ENCODE results near the gene RUFY3.

RUFY3 gene

DNA sequence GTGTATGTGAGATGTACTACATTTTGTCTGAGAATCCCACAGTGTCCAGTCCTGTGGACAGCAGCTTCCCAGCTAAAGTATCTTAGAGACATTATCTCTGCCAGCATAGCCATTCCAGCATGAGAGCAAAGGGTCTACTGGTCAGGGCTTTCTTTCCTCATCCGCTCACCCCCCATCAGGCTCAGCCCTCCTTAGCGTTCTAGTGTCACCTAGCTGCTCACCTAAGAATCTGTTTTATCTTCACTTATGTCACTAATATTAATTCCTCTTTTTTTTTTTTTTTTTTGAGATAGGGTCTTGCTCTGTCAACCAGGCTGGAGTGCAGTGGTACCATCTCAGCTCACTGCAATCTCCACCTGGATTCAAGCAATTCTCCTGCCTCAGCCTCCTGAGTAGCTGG lies 15.6 kb downstream of the RUFY3 start:
- FAIRE-seq, result no peak
- TF ChIP-seq, protein P1, sequence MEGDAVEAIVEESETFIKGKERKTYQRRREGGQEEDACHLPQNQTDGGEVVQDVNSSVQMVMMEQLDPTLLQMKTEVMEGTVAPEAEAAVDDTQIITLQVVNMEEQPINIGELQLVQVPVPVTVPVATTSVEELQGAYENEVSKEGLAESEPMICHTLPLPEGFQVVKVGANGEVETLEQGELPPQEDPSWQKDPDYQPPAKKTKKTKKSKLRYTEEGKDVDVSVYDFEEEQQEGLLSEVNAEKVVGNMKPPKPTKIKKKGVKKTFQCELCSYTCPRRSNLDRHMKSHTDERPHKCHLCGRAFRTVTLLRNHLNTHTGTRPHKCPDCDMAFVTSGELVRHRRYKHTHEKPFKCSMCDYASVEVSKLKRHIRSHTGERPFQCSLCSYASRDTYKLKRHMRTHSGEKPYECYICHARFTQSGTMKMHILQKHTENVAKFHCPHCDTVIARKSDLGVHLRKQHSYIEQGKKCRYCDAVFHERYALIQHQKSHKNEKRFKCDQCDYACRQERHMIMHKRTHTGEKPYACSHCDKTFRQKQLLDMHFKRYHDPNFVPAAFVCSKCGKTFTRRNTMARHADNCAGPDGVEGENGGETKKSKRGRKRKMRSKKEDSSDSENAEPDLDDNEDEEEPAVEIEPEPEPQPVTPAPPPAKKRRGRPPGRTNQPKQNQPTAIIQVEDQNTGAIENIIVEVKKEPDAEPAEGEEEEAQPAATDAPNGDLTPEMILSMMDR (IDR thresholded peaks at IDR 0.05; ENCODE audit: insufficient read depth, missing control alignments), result no peak
- DNase-seq (ENCODE audit: insufficient read length, low spot score), result no peak

DNA sequence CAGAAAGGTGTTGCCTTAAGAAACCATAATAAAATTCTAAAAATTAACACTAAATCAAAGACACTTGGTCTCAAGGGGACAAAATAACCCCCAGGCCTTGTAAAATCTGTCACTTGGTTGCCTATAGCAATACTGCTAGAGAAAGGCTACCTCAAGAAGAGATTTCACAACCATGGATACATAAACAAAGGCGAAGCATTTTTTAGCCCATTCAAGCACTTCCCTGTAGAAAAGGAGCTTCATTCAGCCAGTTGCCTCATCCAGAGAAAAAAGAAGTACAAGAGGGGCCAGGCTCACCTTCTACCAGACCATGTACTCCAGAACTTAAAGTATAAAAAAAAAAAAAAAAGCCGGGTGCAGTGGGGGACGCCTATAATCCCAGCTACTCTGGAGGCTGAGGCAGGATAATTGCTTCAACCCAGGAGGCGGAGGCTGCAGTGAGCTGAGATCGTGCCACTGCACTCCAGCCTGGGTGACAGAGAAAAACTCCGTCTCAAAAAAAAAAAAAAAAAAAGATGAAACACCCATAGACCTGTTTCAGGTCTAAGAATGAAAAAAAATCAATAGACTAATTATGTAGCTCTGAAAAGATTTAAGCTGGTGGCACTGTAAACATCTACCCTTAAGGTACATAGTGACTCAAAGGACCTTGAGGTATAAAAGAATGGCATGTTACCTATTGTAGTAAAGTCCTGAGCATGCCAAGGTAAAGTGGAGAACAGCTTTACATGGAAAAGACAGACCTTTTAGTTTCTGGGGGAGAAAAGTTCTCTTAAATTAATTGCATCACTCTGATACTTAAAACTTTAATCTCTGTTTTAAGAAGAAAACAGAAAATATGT lies 18.0 kb downstream of the RUFY3 start:
- TF ChIP-seq, protein P1 (IDR thresholded peaks at IDR 0.05; ENCODE audit: insufficient read depth, missing control alignments), result no peak
- no peak for FAIRE-seq
- DNase-seq (ENCODE audit: insufficient read length, low spot score), result no peak

DNA sequence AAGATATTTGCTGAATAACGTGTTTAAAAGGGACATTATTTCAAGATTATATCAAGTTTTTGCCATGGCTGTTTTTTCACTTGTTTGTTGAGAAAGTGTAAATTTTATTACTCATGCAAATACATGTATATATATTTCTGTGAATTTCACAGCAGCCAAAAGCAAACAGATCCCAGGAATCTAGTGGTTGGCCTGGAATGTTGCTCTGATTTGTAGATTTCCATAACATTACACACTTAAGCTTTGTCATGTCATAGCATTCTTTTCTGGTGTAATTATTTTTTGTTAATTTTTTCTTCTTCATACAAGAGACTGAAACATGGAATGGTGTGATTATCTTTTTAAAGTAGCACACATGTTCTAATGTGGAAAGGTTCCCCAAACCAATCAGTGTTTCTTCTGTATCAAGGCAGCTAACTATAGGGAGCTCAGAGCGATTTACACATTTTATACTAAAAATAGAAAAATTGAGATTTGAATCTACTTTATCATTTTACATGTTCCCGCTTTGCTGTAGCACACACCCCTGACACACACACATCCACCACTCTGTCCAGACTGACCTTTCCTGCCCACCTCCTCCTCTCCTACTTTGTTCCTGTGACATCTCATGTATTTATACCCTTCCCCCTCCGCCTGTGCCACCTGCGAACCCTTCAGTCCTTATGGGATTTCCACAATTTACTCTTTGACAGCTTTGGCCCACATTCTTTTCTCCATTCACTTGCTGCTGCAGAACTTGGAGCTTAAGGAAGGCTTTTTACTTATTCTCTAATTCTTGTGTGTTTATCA lies 20.3 kb downstream of the RUFY3 start:
- FAIRE-seq, result no peak
- TF ChIP-seq, protein P1 (IDR thresholded peaks at IDR 0.05; ENCODE audit: insufficient read depth, missing control alignments), result no peak
- no peak for DNase-seq (ENCODE audit: insufficient read length, low spot score)

DNA sequence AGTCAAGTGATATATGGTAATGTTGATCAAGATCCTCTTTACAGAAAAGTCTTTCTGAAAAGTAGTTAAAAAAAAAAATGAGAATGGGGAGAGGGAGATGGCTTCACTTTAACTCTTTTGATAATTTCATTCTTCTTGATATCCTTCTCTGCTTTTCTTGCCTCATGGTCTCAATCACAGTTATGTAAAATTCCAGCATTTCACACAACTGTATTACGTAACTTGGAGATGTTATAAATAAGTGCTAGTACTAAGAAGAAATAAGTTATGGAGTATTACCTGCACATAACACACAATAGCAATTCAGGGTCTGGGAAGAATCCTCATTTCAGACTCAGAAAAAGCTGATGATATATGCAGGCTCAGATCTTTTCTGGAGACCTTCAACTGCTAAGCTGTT lies 22.0 kb downstream of the RUFY3 start:
- TF ChIP-seq, protein P1 (IDR thresholded peaks at IDR 0.05; ENCODE audit: insufficient read depth, missing control alignments), result no peak
- DNase-seq (ENCODE audit: insufficient read length, low spot score), result no peak
- no peak for FAIRE-seq

DNA sequence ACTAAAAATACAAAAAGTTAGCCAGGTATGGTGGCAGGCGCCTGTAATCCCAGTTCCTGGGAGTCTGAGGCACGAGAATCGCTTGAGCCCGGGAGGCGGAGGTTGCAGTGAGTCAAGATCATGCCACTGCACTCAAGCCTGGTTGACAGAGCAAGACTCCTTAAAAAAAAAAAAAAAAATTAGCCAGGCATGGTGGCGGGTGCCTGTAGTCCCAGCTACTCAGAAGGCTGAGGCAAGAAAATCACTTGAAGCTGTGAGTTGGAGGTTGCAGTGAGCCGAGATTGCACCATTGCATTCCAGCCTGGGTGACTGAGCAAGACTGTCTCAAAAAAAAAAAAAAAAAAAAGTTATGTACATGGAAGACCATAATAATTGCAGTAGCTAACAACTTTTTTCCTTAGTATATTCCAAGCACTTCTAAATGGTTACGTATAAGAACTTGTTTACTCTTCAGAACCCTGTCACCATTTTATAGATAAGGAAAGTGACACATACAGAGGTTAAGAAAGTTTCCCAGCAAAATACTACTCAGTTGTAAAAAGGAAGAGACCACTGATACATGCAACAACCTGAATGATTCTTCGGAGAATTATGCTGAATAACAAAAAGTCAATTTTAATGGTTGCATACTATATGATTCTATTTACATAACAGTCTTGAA lies 24.5 kb downstream of the RUFY3 start:
- no peak for FAIRE-seq
- DNase-seq (ENCODE audit: insufficient read length, low spot score), result no peak
- TF ChIP-seq, protein P1 (IDR thresholded peaks at IDR 0.05; ENCODE audit: insufficient read depth, missing control alignments), result no peak

DNA sequence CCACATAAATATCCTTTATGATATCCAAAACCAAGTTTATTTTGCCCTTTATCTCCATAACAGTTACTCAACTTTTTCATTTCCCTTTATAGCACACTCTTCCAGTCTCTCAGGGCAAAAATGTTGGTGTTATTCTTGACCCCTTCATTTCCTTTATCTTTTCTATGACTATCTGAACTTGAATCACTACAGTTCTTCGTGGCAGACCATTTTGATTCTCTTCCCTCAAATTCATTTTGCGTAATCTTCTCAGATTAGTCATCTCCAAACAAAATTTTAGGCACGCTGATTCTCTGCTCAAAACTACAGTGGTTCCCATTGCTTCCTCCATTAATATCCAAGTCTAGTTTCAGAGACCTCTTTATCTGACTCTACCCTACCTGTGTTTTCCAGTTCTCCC lies 26.1 kb downstream of the RUFY3 start:
- DNase-seq (ENCODE audit: insufficient read length, low spot score), result no peak
- FAIRE-seq, result no peak
- TF ChIP-seq, protein P1 (IDR thresholded peaks at IDR 0.05; ENCODE audit: insufficient read depth, missing control alignments), result no peak

Data from D721Med (cell line).